A549 (cell line): ENCODE data around the gene HMGA1. TPM values are rescaled to one million over a fixed set of nuclear protein-coding genes. Genes with fewer than 3 reads are reported as not detected.

ENCODE experiments used
- ATAC-seq, 2 experiments: fragments of 200-7000 bp in 1 of 2; fragments of >200 bp in 1 of 2; cut with Nextera tagmentation in 1 of 2; cut with Tn5 transposase in 1 of 2; 3 replicates each; pipeline versions ENCODE4 v1.8.0 to v1.9.1; 2018 to 2020; ENCODE audit warnings: mild to moderate bottlenecking in 1 of 2, moderate library complexity in 1 of 2
- CTCF ChIA-PET: fragments of 300-600 bp; sonication (Branson Sonifier 250); formaldehyde crosslinking; extraction: SDS; loops from one replicate; lab custom pipeline; 2021; ENCODE audit warnings: antibody characterized with exemption, inconsistent platforms; lab: Yijun Ruan, JAX
- POLR2A ChIA-PET: fragments of 350-600 bp; formaldehyde crosslinking; extraction: SDS; loops from one replicate; lab custom pipeline; 2021; ENCODE audit warnings: antibody characterized with exemption, inconsistent platforms; lab: Yijun Ruan, JAX
- DNase-seq, 2 experiments: peaks; one replicate each; pipeline versions ENCODE4 v3.0.0 to v3.0.0-alpha.2; 2011 to 2016; ENCODE audit warnings: low read depth in 1 of 2, low spot score in 1 of 2
- FAIRE-seq: peaks from 2 replicates; lab custom pipeline; 2011; peaks lifted over from hg19 to GRCh38; lab: Jason Lieb, UNC
- H3K27ac ChIP-seq, 2 experiments: fragments of >200 bp; sonication (Bioruptor Twin); formaldehyde crosslinking; 3 replicates each; pipeline ENCODE4 v1.5.1; 2016 to 2017
- H3K4me1 ChIP-seq: fragments of >200 bp; sonication (Bioruptor Twin); formaldehyde crosslinking; 3 replicates; pipeline ENCODE4 v1.6.1; 2016
- H3K4me2 ChIP-seq: fragments of >200 bp; sonication (Bioruptor Twin); formaldehyde crosslinking; 3 replicates; pipeline ENCODE4 v1.6.1; 2016
- H3K4me3 ChIP-seq: fragments of >200 bp; sonication (Bioruptor Twin); formaldehyde crosslinking; 3 replicates; pipeline ENCODE4 v1.5.1; 2016
- H3K9me3 ChIP-seq: fragments of >200 bp; sonication (Bioruptor Twin); formaldehyde crosslinking; 3 replicates; pipeline ENCODE4 v1.6.1; 2016
- BHLHE40 ChIP-seq: IDR thresholded peaks from 2 replicates; pipeline ENCODE4 v1.6.1; 2012; ENCODE audit warnings: low read depth, low read length, inconsistent platforms
- CBX2 ChIP-seq: fragments of 200-600 bp; sonication (generic); IDR thresholded peaks from 2 replicates; pipeline ENCODE4 v1.6.1; 2016; ENCODE audit warnings: low read depth, mild to moderate bottlenecking, borderline replicate concordance
- E2F6 ChIP-seq: IDR thresholded peaks from 2 replicates; pipeline ENCODE4 v1.6.1; 2012; ENCODE audit warnings: low read depth, borderline replicate concordance
- FOSB ChIP-seq: fragments of 250-450 bp; sonication (Bioruptor Pico); IDR thresholded peaks from 2 replicates; pipeline ENCODE4 v1.5.0; 2020; ENCODE audit warnings: mild to moderate bottlenecking, moderate library complexity
- FOSL2 ChIP-seq, 2 experiments: fragments of 450-650 bp in 1 of 2; fragments of >200 bp in 1 of 2; sonication (Bioruptor Twin) in 1 of 2; formaldehyde crosslinking; IDR thresholded peaks; 2 replicates each; pipeline versions ENCODE4 v1.5.0 to v1.6.1; 2016 to 2020; ENCODE audit warnings: mild to moderate bottlenecking in 1 of 2, moderate library complexity in 1 of 2
- GATA3 ChIP-seq: IDR thresholded peaks from 2 replicates; pipeline ENCODE4 v1.6.1; 2012; ENCODE audit warnings: borderline replicate concordance
- HDAC2 ChIP-seq: fragments of 200-600 bp; sonication (generic); IDR thresholded peaks from 2 replicates; pipeline ENCODE4 v1.6.1; 2016
- HEYL ChIP-seq: fragments of 250-450 bp; sonication (Bioruptor Pico); IDR thresholded peaks from 2 replicates; pipeline ENCODE4 v1.8.0; 2021; ENCODE audit warnings: mild to moderate bottlenecking, moderate library complexity
- HOXA7 ChIP-seq: fragments of 250-450 bp; sonication (Bioruptor Pico); IDR thresholded peaks from 2 replicates; pipeline ENCODE4 v1.5.0; 2020; ENCODE audit warnings: mild to moderate bottlenecking, moderate library complexity
- HOXB13 ChIP-seq: fragments of 250-450 bp; sonication (Bioruptor Pico); IDR thresholded peaks from 2 replicates; pipeline ENCODE4 v1.5.0; 2020; ENCODE audit warnings: low read depth, mild to moderate bottlenecking, moderate library complexity
- KDM1A ChIP-seq: fragments of 200-600 bp; sonication (generic); IDR thresholded peaks from 2 replicates; pipeline ENCODE4 v1.6.1; 2016; ENCODE audit warnings: low read depth, mild to moderate bottlenecking
- NFE2L2 ChIP-seq: fragments of 150-350 bp; conservative IDR thresholded peaks from 2 replicates; pipeline ENCODE4 v1.6.1; 2014; ENCODE audit warnings: low read length
- NR3C1 ChIP-seq: fragments of >200 bp; sonication (Bioruptor Twin); formaldehyde crosslinking; IDR thresholded peaks from 3 replicates; pipeline ENCODE4 v1.6.1; 2017
- PBX3 ChIP-seq: IDR thresholded peaks from 2 replicates; pipeline ENCODE4 v1.6.1; 2012
- TFCP2L1 ChIP-seq: fragments of 250-450 bp; sonication (Bioruptor Pico); IDR thresholded peaks from 2 replicates; pipeline ENCODE4 v1.5.0; 2021; ENCODE audit warnings: mild to moderate bottlenecking
- WGBS: methylation state at CpG from one replicate; pipeline ENCODE4 v1.1.6; 2017; ENCODE audit errors: missing lambda C conversion rate; 5-methylcytosine and 5-hydroxymethylcytosine counted together
- polyA plus RNA-seq, 4 experiments: library from polyadenylated mRNA; depleted of rRNA in 3 of 4; stranded (reverse); fragments of >200 nt; fragmentation: RNase III in 1 of 4; extraction: RNeasy Plus Mini Kit Qiagen cat#74134 plus additional on column Dnase treatment in 1 of 4; gene quantifications; 2 replicates in 3 of 4; 3 replicates in 1 of 4; pipeline ENCODE4 v1.2.3, GENCODE V29; 2011 to 2017
- TF ChIP-seq, protein P1 (sequence below): fragments of >200 bp; sonication (Bioruptor Twin); formaldehyde crosslinking; IDR thresholded peaks from 3 replicates; pipeline ENCODE4 v1.5.1; 2016
- TF ChIP-seq, protein P2 (sequence below): fragments of 450-650 bp; IDR thresholded peaks from 2 replicates; pipeline ENCODE4 v1.6.1; 2014; ENCODE audit warnings: antibody characterized with exemption

Gene HMGA1
- polyA plus RNA-seq, 2 of the 4 experiments (the other 2 are of a cell fraction): 127 to 249 TPM

GRCh38 chr6:34226066-34226465, 10.6 kb upstream of the HMGA1 start:
- no peak overlapping the region; a peak in 1 of 6 replicates for H3K27ac ChIP-seq
- 69% methylated on average over 7 of the region's 7 CpGs for WGBS
- no peak for DNase-seq
- H3K4me3 ChIP-seq: no peak overlapping the region
- peaks cover 20% of the 10 kb centered on the region for H3K4me1 ChIP-seq
- ATAC-seq: no peak
- POLR2A ChIA-PET: interaction anchor here (2.0 kb wide), 1 partner anchor 11 kb away, joined by 6 read pairs; the partner anchor contains the start of gene HMGA1
- TF ChIP-seq FOSL2 (IDR thresholded peaks at IDR 0.05): no peak
- TF ChIP-seq FOSL2 (CRISPR knock-in tag; IDR thresholded peaks at IDR 0.05): no peak
- CTCF ChIA-PET: interaction anchor here (0.7 to 1.6 kb wide), 5 partner anchors 24 to 383 kb away, joined by 3 to 4 read pairs (median 3); no protein-coding TSS in a partner anchor
- FAIRE-seq: no peak
- no peak overlapping the region for H3K4me2 ChIP-seq
- H3K9me3 ChIP-seq: no peaks in the 10 kb centered on the region

- 88% methylated on average over 12 of the region's 15 CpGs for WGBS
- H3K9me3 ChIP-seq: no peaks in the 10 kb centered on the region
- POLR2A ChIA-PET: interaction anchor here (2.0 kb wide), 1 partner anchor 10 kb away, joined by 6 read pairs; the partner anchor contains the start of gene HMGA1
Observed at GRCh38 chr6:34226731-34227586, 9.7 kb upstream of the HMGA1 start.

More at GRCh38 chr6:34226731-34227586, 9.7 kb upstream of the HMGA1 start:
- no peak for FAIRE-seq
- TF ChIP-seq BHLHE40: no peak
- no peak for TF ChIP-seq HOXA7 (CRISPR knock-in tag)
- TF ChIP-seq HDAC2: no peak
- TF ChIP-seq, protein P1, sequence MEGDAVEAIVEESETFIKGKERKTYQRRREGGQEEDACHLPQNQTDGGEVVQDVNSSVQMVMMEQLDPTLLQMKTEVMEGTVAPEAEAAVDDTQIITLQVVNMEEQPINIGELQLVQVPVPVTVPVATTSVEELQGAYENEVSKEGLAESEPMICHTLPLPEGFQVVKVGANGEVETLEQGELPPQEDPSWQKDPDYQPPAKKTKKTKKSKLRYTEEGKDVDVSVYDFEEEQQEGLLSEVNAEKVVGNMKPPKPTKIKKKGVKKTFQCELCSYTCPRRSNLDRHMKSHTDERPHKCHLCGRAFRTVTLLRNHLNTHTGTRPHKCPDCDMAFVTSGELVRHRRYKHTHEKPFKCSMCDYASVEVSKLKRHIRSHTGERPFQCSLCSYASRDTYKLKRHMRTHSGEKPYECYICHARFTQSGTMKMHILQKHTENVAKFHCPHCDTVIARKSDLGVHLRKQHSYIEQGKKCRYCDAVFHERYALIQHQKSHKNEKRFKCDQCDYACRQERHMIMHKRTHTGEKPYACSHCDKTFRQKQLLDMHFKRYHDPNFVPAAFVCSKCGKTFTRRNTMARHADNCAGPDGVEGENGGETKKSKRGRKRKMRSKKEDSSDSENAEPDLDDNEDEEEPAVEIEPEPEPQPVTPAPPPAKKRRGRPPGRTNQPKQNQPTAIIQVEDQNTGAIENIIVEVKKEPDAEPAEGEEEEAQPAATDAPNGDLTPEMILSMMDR: no peak
- no peak for TF ChIP-seq GATA3
- TF ChIP-seq HOXB13 (CRISPR knock-in tag): no peak
- TF ChIP-seq CBX2: no peak
- TF ChIP-seq E2F6: no peak
- TF ChIP-seq PBX3: no peak
- TF ChIP-seq, protein P2, sequence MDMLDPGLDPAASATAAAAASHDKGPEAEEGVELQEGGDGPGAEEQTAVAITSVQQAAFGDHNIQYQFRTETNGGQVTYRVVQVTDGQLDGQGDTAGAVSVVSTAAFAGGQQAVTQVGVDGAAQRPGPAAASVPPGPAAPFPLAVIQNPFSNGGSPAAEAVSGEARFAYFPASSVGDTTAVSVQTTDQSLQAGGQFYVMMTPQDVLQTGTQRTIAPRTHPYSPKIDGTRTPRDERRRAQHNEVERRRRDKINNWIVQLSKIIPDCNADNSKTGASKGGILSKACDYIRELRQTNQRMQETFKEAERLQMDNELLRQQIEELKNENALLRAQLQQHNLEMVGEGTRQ: no peak
- no peak for TF ChIP-seq KDM1A
- TF ChIP-seq NR3C1: no peak
- TF ChIP-seq TFCP2L1 (CRISPR knock-in tag): no peak
- TF ChIP-seq FOSB (CRISPR knock-in tag): no peak
- TF ChIP-seq HEYL (CRISPR knock-in tag): no peak
- no peak for TF ChIP-seq NFE2L2
- H3K4me3 ChIP-seq: no peak overlapping the region
- H3K4me1 ChIP-seq: peaks cover 20% of the 10 kb centered on the region
- H3K4me2 ChIP-seq: no peak overlapping the region
- CTCF ChIA-PET: interaction anchor here (0.5 to 1.6 kb wide), 7 partner anchors 10 to 51 kb away, joined by 3 to 6 read pairs (median 4); partner anchors contain the start of gene HMGA1
- H3K27ac ChIP-seq: peak overlapping the region in 1 of 2 experiments; percentile 63; a peak in 3 of 6 replicates
- peak in 1 of 2 experiments; percentile 24; a peak in 3 of 6 replicates for ATAC-seq
- no peak for DNase-seq
